GM18511 (cell line): ENCODE results near the gene PRG2.
"Not testable (repeated sequence)": the region's sequence is repeated elsewhere in the genome, so short reads cannot be mapped to it uniquely, and the experiment has no call there.

Source experiments
- ATAC-seq: cut with Tn5 transposase; IDR thresholded peaks from one replicate; pipeline ENCODE4 v1.9.1; 2021; ENCODE audit warnings: mild to moderate bottlenecking, moderate library complexity; ENCODE audit not compliant: unreplicated experiment

Gene PRG2

DNA sequence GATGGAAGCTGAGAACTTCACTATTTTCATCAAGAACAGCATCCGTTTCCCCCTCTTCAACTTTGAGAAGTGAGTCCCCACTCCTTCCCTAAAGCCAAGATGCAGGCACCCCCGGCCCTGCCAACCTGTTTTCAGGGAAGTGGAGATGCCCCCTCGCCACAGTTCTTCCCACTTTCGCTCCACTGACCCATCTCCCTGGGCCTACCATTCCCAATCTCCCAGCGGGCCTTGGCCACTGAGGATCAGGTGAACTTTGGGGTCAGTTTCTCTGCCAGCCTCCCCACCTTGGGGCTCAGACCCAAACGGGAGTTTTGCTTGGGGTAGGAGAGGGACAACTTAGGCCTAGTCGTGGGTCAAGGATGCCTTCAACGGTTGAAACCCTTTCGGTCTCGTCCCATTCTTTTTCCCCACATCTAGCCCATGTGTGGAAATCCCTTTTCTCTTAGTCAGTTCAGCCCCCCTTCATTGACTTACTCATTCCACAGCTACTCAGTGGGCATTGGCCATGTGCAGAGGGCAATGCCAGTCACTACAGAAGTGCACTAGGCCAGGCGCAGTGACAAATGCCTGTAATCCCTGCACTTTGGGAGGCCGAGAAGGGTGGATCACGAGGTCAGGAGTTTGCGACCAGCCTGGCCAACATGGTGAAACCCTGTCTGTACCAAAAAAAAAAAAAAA lies 41.7 kb downstream of the PRG2 start:
- no peak for ATAC-seq

GRCh38 chr11:57348052-57348451 lies 42.4 kb downstream of the PRG2 start:
- ATAC-seq, result no peak

DNA sequence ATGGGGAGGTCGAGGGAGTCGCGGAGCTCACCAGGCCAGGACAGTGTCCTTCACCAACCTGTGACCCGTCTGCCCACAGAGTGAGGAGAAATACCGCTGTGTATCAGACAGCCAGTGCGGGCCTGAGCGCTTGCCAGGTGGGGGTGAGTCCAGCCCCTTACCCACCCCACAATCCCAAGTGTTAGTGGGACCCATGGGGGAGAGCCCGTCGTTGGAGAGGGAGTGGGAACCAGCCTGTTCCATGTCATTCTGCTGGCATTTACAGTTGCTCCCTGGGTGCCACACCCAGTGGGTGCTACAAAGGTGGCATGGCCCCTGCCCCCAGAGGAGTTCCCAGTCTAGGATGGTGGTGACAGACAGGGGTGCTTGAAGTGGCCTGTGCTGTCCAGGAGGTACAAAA lies 43.1 kb downstream of the PRG2 start:
- ATAC-seq, result no peak

GRCh38 chr11:57345555-57346211 lies 44.8 kb downstream of the PRG2 start:
- ATAC-seq, result peak; percentile 75

- ATAC-seq, result no peak
Observed at GRCh38 chr11:57344826-57345225, 45.6 kb downstream of the PRG2 start.

GRCh38 chr11:57343825-57344224 lies 46.6 kb downstream of the PRG2 start:
- ATAC-seq, result no peak

GRCh38 chr11:57342702-57343101 lies 47.7 kb downstream of the PRG2 start:
- ATAC-seq, result no peak

DNA sequence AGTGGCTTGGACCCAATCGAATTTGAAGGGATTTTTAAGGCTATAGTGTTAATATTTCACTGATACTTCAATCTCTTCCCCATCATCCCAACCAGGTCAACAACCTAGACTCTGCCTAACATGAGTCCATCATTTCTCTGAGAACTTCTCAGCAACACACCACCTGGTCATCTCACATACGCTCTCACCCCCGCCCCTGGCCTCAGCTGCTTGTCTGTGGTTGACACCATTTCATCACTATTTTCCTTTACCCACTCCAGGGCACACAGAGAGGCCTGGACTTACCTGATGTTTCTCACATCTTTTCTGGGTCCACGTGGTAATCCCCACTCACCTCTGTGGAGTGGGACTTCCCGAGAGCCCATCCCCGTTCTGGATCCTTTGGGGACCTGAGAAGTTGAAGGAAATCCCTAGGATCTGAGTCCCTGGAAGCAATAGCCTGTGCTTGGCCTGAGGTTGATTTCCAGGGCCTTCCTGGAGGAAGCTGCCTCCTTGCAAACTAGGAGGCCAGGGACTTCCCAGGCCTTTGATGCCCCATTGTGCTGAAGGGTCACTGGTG lies 49.1 kb downstream of the PRG2 start:
- peak; percentile 33 for ATAC-seq

DNA sequence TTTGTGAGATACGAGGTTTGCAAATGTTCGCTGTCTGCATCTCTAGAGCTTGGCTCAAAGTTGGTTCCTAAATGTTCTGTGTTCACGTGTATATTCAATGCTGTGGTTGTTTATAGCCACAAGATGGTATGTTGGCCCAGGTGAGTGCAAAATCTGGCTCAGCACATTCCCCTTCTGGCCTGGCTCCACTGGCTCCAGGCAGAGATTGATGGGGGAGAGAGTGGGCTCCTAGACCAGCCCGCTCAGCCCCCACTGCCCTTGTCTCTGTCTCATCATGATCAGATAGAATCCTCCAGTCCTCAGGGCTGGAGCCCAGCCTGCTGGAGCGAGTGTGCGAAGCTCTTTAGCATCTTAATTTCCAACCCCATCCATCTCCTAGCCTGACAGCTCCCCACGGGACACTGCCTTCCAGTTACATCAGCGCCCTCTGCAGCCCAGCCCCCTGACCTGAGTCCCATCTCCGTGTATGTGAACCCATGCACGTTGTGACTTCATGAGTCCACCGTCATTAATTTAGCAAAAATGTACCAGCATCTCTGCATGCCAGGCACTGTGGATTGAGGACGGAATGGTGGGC lies 50.3 kb downstream of the PRG2 start:
- no peak for ATAC-seq

DNA sequence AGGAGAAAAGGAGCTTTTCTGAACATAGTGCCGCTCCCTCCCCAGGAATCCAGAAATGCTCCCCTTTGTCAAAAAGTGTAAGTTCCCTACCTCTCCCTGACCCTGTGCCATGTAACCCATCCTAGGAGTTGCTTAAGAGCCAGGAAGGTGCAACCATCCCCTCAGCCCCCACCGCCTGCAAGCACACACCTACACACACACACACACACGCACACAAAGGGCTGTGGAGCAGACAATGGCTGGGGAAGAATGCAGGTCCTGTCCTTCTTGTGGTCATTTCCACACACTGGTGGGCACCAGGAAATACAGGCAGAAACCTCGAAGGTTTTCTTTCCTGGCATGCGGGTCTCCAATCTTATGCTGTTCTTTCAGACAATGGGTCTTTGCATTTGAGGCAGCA lies 51.1 kb downstream of the PRG2 start:
- no peak for ATAC-seq

- no peak for ATAC-seq
Observed at GRCh38 chr11:57338142-57338541, 52.3 kb downstream of the PRG2 start, which contains the start of gene P2RX3. TSS of gene P2RX3 (plus strand) at chr11:57338352. CDS start at chr11:57338551, 199 bp downstream.

DNA sequence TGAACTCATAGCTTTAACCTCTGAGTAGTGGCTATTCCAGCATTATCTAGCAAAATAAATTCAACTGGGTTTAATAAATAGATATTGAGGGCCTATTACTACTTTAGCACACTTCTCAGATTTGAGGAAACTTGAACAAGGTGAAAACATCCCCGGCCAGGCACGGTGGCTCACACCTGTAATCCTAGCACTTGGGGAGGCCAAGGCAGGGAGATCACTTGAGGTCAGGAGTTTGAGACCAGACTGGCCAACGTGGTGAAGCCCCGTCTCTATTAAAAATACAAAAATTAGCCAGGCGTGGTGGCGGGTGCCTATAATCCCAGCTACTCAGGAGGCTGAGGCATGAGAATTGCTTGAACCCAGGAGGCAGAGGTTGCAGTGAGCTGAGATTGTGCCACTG lies 53.6 kb downstream of the PRG2 start:
- ATAC-seq, result not testable (repeated sequence)
